Stimulated activated naive CD4-positive, alpha-beta T cell (primary cell): Measurements from ENCODE around the gene HOXB3.

ENCODE experiments used
- DNase-seq, 6 experiments: peaks; one replicate each; lab custom pipeline; 2025; lab: John Stamatoyannopoulos, UW

Gene HOXB3

DNA sequence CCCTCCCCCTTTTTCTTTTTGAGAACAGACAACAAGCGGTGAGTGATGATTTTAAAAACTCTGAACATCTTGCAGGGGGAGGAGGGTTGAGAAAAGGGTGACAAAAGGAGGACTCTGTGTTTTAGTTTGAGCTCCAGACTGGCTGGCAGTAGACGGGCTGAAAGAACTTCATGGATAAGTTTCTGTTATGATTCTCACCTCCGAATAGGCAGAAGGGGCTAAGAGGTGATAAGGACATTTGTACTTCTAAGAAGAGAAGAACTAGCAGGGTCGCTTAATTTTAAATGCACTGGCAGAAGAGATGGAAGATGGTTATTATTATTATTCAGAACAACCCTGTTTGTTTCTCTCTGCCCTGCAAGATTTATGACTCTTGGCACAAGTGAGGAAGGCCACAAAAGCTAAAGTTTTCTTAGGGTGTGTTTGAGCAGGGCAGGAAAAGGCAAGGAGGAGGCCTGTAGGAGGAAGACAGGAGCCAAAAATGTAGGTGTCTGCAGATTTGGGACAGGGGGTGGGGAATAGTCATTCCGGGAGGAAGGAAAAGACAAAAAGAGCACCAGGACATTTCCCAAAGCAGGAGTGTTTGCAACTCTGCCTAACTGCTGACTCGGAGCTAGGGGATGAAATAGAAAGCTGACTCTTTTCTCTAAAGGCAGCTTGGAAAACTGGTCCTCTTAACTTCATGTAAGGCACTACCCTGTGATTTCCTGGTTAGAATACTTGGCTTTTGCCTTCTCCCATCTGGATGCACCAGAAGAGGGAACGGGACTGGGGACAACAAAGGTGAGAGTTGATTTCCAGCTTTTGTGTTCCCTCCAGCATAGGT, 33.3 kb downstream of the HOXB3 start:
- no peak for DNase-seq

DNA sequence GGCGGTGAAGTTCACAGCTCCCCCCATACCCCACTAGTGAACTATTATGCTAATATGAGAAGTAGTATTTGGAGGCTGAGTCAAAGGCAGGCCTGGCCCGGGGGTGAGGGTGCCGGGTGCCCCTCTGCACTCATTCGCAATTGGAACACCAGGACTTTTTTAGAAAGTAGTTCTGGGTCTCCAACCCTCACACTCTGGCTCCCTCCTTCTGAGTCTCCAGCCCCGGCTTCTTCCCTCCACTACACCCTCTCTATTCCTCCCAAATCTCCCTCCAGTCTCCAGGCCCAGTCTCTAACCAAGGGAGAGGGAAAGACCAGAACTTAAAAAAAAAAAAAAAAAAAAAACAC, 33.8 kb downstream of the HOXB3 start:
- no peak for DNase-seq

DNA sequence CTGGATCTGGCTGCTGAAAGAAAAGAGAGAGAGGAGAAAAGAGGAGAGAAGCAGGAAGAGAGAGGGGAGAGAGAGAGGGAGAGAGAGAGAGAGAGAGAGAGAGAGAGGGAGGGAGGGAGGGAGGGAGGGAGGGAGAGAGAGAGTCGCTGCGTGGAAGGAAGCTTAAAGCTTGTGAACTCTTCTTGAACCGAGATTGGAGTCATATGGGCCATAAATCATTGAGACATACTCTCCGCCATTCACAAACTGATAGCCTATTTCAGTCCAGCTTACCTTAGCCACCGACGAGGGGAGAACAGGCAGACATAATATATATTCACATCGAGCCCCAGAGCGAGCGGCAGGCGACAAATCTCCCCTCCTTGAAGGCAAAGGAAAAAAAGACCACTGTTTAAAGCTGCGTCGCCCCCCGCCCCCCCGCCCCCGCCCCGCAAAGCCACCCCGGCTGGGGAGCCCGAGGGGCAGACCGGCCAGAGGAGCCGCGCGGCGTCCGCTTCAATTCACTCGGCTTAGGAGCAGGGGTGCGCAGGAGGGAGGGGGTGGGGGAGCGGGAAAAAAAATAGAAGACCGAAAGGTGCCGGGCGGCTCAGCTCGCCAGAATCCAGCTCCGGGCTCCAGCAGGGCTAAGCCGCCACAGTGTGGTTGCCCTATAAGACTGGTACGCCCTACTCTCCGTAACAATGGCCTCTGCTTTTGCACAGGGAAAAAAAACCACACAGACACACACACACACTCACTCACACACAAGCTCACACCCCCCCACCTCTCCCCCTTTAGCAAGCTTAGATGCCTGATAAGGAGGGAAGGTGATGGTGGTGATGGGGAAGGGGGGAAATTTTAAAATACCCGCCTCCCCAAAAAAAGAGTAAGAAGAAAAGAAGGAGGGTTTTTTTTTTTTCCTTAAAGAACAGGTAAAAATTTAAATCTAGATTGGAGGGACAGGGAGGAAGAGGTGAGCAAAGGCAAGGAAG, 34.5 kb downstream of the HOXB3 start:
- peak in 4 of 6 experiments; percentile 11 to 36 (median 14) for DNase-seq

DNA sequence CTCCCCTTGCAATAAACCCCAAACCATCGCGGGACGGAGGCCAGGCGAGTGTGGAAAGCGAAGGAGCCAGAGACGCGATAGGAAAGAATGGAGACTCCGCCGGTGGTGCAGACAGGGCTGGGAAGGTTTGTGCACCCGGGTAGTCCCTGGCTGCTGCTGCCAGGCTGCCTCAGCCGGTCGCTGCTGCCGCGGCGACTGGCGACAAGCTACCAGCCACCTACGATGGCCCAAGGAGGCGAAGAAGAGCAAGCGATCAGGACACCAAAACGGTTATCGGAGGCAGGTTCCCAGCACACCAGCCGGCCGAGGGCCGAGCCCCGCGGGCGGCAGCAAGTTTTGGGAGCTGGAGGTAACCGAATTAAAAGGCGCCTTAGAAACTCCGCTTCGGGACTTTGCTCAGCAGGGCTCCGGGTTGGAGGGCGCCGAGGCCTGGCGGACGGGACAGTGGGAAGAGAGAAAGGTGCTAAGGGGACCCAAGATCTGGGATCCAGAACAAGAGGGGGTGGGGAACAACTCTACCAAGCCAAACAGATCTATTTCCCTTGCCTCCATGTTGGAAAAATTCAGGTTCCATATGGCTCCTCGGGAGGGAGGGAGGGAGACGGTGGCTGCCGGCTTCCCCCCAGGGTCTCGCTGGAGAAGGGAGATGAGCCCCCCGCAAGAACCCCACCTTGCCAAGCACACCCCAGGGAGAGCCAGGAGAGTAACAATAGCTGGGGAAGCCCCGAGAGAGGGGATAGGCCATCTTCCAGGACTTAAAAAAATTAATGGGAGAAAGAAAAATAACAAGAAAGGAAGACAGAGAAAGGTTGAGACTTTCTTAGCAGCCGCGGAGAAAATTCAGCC, 35.4 kb downstream of the HOXB3 start:
- no peak for DNase-seq

DNA sequence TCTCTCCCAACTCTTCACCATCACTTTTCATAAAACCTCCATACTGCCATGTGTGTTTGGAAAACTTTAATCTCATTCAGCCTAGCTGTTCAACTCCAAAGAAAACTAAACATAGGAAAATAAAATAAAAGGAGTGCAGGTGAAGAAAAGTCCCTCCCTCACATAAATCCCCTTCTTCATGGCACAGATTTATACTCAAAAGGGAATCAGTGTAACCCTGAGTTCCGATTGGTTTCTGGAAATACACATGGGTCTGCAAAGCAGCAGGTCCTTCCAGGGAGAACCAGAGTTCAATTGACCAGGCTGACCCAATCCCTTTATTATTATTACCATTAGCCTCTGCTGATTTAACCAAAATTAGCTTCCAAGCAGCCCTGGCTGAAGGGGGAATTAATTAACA, 36.2 kb downstream of the HOXB3 start:
- DNase-seq: no peak

DNA sequence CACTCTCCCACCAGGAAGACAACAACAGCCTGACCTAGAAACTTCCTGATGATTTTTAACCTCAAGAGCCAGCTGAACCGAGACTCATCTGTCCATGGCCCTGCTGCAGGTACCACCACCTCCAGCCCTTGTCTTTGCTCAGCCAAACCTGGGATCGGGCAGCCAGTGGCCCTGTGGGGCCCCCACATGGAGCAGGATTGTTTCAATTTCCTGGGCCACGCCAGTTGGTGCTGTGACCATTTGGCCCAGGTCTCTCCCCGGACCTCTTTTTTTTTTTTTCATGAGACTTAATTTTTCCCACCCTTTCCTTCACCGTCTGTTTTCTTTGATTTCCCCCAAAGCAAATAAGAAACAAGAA, 36.9 kb downstream of the HOXB3 start:
- no peak for DNase-seq

DNA sequence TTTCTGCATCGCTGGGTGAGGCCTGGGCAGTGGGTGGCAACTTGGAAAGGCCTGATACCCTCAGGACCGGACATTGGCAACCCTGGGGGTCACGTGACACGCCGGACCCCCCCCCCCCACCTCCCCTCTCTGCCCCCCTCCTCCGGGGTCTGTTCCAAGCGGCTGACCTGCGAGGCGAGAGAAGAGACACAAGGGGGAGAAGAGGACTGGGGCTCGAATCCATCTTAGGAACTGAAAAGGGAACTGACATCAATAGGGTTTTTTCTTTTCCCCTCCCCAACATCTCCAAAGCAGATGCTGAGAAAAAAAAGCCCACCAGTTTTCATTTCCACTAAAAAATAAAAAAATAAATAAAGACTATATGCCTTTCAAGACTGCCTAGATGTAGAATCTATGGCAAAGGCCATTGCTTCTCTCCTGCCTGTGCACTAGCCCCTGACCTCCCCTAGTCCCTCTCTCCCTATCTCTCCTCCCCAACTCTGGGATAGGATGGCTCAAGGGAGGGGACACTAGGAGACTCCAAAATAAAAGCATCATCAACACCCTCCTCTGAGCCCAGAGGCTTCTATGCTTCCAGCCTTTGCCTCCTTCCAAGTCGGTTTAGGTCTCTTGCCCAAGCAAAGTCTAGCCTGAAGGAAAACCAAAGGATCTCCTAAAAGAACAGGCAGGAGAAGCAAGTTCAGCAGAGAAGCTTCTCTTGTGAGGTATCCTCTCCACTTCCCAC, 37.4 kb downstream of the HOXB3 start:
- DNase-seq: no peak

DNA sequence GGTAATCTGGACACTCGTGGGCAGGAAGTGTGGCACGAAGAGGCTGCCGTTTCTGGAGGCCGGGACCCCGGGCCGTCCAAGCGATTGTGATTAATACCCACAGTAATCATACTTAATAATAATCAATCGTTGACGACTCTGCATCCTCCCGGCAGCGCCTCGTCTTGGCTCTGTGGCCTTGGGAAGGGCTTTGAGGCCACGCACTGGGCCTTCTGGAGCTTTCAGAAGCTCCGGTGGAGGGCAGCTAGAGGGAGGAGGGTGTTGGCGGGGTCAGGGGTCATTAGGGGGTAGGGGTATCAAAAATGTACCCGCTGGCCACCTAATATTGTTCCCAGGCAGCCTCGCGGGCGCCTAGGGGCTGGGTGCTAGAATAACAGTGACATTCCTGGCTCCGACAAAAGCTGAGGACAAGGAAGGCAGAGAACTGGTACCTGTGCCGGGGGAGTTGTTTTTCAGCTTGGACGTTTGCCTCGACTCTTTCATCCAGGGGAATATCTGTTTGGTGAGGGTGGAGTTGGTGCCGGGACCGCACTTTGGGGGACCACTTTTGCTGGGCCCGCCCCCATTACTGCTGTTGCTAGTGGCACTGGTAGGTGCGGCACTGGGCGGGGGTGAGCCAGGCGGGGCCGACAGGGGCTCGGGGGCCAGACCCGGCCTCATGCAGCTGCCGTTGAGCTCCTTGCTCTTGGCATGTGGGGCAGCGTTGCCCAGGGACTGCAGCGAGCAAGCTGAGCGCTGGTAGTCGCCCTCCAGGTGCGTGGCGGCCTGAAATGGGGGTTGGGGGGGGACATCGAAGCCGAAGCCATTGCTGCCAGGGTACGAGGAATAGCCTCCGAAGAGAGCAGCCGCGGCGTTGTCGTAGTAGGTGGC, 38.2 kb downstream of the HOXB3 start:
- DNase-seq: no peak

DNA sequence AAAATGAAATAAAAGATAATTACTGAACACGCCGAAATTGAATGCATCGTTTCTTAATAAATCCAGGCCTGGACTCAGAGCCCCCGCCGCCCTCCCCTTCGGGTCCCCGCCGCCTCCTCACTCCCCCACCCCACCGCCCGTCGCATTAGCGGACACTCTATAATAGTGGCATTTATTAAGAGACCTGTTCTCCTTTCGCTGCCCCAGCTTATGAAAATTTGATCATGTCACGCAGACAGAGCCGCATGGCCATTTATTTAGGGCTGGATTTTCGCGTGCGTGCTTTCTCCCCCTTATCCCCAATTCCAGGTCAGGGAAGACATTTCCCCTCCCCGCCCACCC, 38.9 kb downstream of the HOXB3 start:
- DNase-seq: no peak

DNA sequence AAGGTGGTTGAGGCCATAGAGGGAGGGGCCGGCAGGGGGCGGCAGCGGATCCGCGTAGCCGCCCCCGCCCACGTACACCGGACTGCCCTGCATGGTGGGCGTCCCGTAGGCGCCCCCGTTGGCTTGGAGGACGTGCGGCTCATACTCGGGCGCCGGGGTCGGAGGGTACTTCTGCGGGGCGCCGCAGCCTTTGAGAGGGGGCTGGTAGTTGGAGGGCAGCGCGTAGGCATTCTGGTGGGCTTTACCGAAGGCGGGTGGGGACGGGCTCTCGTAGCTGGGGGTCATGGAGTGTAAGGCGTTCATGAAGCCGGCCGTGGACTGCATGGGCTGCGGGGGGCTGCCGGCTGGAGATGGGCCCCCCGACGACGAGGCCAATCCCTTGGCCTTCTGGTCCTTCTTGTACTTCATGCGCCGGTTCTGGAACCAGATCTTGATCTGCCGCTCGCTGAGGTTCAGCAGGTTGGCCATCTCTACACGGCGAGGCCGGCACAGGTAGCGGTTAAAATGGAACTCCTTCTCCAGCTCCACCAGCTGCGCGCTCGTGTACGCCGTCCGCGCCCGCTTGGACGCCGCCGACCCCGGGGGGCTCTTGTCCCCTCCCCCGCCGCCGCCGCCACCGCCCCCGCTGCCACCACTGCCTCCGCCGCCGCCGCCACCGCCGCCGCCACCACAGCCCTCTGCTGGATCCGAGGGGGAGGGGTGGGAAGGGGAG, 39.4 kb downstream of the HOXB3 start:
- DNase-seq: no peak

DNA sequence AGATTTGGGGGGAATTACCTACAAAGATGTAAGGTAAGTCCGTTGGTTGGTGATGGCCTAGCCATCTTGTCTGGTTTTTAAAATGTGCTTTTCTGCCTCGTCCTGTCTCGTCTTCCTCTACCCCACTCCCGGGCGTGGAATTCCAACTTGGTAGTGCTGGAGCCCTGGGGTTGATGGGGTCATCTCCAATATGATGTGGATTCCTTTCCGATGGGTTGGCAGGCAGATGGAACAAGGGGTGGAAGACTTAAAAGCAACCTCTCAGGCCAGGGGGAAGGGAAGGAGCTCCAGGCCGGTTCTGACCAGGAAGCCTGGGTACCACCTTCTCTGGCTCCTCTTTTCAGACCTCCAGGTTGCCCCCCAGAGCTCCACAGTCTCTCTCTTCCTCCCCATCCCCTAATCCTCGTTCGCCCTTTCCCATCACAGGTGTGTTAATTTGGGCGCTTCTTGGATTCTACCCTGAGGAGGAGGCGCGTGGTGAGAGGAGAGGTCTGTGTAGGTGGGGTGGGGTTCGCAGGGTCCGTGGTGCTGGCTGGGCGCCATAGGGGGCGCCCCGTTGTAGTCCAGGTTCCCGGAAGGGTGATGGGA, 40.0 kb downstream of the HOXB3 start:
- DNase-seq: no peak

DNA sequence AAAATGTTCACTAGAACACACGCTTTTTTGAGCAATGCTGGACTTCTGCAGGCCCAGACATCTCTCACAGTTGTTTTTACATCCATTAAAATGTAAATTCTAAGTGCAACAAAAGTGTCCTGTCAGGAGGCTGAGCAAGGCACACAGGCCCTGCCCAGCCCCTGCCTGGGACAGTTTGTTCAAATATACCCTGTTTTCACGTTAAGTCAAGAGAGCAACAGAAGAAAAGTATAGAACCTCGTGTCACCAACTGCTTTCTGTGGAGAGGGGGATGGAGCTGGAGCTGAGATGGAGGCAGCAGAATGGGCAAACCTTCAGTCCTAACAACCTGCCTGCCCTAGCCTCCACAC, 40.8 kb downstream of the HOXB3 start:
- no peak for DNase-seq

DNA sequence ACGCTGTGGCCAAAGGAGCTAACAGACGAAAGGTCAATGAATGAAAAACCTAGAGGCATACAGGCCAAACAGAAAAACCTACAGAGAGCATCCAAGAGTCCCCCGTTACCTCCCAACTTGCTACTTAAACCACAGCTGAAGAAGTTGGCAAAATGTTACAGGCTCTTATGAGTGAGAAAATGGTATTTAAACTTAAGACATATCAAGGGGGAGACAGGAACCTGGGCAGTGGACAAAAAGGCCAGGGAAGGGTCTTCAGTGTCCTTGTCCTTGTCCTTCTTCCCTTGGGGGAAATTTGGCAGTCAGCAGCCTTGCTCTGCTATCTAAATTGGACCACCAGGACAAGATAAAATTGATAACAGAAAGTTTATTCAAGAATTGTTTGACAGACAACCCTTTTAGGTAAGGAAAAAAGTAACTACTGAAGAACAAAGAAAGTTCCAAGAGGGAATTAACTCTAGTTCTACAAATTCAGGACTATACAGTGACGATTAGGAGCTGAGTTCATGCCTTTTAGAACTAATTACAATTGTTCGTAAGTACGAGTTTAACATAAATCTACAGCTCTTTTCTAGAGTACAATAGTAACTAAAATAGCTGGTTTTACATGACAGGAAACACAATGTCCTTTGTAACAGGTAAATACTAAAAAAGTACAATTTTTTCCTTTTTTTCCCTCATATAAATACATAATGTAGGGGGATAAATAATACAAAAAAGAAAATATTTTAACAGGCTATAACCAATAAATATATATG, 41.3 kb downstream of the HOXB3 start:
- peak in 1 of 6 experiments; percentile 39 for DNase-seq

DNA sequence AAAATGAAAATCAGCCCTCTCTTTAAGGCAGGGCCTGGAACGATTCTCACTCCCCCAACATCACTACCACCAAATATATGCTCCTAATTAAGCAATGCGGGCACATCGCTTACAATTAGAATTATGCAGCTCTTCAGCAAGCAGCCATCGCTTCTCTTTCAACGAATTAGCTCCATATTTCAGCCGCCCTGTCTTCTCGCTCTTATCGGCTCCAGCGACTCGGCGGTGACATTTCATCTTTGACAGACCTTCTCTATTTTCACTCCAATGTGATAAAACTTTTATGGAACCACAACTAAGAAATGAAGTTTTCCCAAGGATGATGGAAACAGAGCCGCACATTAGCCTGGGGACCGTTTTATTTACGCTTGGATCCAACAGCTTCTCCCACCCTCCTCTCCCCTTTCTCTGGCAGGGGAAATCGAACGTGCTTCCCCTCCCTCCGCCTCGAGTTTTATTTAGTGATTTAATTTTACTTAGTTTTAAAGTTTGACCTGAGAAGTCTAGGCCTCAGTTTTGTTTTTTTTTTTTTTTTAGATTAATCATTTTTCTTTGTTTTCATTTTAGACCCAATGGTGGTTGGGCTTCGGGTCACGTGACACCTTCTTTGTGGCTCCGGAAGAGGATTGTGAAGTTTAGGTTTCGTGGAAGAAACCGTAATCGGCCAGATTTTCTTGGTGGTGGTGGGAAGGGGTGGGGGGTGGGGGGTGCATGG, 42.1 kb downstream of the HOXB3 start:
- peak; percentile 24 to 56 (median 42) for DNase-seq

DNA sequence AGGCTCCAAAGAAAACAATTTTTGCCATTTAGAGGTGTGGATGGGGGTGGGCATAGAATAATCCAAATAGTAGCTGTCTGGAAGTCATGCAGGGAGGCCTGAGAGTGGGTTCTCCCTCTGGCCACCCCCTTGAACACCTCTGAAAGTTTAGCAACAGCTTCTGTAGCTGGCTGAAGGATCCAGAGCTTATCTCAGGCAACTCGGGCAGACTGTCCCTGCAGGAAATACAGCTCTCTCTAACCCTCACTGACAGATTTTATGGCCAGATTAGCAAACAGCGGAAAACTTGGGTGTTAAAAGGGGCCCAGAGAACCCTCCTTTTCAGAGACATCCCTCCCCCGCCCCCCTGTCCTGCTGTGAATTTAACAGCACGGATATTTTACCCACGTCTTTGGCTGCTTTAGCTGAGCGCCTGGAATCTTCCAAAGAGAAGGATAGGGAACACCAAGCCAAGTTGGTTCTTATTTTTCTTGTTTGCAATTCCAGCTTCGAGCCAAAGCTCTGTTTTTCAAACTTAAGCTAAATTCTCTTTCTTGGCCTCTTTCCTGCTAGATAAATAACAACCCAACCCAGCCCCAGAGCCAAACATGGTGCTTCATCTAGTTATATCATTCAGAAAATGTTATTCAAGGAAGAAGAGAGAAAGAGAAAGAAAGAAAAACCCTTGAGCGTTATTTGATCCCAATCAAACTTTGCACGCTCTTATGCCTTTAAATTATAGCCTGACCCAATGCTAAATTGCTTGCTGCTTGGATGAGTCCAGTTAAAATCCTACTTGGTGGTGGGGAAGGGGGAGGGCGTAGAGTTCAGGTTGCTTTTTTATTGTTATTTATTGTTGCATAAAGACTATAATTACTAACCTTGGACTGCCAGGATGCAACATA, 42.9 kb downstream of the HOXB3 start:
- DNase-seq: peak in 1 of 6 experiments; percentile 13

DNA sequence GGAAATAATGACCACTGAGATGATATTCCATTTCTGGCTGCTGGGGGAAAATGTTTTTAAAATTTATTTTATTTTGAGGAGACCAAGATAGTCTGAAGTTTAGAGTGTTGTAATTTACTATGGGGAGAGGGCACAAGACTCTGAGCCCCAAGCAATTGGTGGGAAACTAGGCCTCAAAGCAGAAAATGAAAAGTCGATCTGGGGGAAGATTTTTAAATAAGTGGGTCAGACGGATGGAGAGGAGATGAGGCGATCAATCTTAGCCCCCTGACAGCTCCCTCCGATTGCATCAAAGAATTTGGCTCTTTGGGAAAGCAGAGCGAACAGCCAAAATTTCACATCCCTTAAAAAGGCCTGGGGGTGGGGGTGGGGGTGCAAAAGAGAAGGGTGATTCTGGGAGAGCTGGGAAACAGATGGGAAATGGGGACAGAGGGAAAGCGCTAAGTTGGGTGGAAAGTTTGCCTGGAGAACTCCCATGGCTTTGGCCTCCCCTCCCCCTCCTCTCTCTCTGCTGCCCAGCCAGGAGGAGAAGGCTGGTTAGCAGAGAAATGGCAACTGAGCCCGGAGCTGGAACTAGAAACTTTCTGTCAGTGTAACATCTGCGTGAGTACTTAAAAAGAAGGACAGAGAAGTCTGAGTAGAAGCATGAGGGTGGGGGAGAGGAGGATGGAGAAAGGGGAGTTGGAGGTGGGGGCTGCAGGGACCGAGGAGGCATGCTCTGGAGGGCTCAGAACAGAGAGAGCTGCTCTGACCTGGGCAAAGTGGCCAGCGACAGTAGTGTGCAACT, 43.7 kb downstream of the HOXB3 start:
- DNase-seq: no peak
